ENCODE results near the gene DNM1.

DNA sequence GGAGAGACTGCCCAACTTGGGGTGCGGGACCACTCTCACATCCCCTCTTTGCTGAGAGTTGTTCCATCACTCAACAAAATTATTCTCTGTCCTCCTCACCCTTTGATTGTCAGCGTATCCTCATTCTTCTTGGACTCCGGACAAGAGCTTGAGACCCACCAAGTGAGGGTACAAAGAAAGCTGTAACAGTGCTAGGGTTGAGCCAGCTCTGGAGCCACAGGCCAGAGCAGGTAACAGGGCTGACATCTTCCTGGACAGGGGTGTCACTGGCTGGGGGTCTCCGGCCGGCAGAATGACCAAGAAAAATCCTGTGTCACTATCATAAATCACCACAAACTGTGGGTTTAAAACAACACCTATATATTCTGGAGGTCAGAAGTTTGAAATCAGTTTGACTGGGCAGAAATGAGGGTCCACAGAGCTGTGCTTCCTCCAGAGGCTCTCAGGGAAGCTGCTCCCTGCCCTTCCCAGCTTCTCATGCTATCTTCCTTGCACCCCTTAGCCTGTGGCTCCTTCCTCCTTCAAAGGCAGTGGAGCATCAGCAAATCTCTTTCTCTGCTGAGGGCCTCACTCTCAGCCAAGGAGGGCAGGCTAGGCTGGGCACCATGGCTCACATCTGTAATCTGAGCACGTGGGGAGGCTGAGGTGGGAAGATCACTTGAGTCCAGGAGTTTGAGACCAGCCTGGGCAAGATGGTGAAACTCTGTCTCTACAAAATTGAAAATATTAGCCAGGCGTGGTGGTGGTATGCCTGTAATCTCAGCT is 47.3 kb upstream of the DNM1 start:
- TF ChIP-seq CTCF (IDR thresholded peaks at IDR 0.05; ENCODE audit: poor library complexity) (no peak), EZH2 (IDR thresholded peaks at IDR 0.05; ENCODE audit: borderline replicate concordance) (no peak)
